HTR-8/SVneo (cell line): ENCODE data around the gene FRMD4B.

ENCODE experiments used
- DNase-seq: peaks from one replicate; pipeline ENCODE4 v3.0.0; 2011; ENCODE audit warnings: low spot score, mixed read lengths; ENCODE audit not compliant: insufficient read length
- FAIRE-seq: peaks from 2 replicates; lab custom pipeline; 2011; peaks lifted over from hg19 to GRCh38; lab: Jason Lieb, UNC

FRMD4B gene

DNA sequence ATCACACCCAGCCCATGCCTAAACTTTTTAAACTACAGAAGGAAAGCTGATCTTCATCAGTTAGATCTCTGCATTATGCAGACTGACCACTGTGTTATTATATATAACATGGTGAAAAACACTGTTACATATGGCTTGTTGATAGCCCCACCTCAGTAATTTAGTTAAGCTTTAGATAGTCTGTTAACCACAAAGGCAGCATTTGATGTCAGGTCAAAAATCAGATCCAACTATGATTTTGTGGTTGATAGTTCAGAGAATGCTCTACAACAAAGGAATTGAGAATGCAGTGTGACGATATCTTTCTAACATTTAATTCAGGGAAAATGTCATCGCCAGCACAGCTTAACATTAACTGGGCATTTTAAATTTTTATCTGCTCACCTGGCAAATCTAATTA lies 225.8 kb downstream of the FRMD4B start:
- no peak for DNase-seq
- peak; percentile 40 for FAIRE-seq

DNA sequence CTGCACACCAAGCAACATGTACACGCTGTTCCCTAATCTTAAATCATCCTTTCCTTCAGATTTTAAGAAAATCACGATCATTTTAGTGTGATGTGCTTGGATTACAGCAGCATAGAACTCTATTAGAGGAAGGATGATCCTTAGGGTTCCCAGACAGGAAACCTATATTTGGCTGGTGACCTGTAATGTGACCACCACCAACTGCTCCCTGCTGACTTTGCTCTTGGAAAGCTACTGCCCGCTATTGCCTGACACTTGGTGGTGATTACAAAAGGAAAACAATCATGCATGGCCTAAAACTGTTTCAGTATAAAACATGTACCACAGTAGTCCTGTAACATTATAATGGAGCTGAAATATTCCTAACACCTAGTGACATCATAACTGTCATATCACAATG lies 236.3 kb downstream of the FRMD4B start:
- FAIRE-seq = no peak
- DNase-seq = no peak

DNA sequence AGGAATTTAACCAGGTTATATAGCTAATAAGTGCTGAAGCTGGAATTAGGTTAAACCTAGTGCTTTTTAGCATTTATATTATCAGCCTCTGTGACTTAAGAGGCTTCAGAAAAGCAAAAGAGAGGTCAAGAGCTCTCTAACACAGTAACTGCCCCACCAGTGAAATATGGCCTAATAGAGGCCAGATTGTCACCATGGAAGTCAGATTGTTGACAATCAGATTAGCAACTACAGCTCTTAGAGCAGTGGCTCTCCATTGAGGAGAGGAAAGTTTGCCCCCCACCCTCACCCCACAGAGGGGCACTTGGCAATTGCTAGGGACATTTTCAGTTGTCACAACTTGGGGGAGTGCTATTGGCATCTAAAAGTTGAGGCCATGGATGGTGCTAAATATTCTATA lies 240.2 kb downstream of the FRMD4B start:
- no peak for DNase-seq
- FAIRE-seq = no peak

DNA sequence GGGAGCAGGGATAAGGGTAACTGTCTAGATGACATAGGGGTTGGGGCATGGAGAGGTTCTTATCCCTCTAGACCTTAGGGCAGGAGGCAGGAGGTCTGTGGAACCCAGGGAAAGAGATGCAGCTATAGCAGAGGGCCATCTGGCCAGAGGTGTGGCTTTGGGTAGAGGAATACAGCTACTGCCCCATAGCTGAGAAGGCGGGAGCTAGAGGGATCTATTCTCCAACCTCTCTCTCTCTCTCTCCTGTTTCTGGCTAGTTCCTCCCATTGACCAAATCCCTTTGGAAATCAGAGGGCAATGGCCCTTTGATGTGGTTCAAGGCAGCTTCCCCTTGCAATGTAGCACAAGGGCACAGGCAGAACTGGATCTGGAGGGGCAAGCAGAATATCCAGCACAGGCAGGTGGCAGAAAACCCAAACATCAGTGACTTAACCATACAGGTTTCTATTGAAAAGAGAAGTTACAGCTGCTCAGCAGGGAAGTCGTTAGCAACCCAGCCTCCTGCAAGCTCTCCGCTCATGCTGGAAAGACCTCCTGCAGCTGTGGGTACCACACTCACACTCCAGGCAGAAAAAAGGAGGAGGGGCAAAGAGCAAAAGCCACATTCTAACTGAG lies 241.2 kb downstream of the FRMD4B start:
- no peak for DNase-seq
- FAIRE-seq = no peak

DNA sequence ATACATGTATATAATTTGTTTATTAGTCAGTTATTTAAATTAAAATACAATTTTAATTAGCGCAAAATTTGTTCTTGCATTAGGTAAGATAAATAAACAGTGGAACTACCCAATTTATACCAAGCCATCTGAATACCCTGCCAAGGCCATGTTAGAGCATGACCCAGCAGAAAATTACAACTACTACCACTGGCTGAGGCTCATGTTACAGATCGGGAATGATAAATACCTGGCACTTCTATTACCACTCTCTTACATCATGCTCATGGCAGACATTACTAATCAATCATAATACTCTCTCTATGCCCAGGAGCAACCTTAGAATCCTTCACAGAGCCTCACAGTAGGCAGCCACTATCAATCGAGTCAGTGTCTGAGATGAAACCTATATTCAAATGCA lies 242.3 kb downstream of the FRMD4B start:
- no peak for FAIRE-seq
- DNase-seq = no peak

DNA sequence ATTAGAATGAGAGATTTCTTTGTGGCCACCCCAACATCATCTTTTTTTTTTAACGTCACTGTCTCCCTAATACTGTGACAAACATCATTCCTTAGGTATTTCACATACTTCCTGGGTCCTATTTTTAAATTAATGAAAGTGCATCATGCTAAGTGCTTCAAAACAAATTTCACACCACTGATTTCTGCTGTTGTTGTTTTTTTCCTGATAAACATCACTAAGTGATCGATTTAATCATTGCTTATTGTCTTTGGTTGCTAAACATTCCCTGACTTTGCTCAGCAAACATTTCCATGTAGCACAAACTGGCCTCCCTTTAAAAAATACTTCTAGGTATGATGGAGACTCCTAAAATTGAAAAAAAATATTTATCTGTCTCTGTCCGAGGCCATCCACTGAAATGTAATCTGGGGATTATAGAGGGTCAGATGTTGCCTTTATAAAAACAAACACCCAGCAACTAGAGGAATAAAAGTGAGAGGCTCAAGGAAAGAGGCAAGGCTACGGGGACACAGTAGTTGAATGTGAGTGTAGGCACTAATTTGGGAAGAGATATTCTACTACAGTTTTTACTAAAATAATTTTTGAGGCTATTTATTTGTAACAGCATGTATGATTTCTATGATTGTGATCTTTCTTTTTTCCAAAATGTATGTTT lies 243.0 kb downstream of the FRMD4B start:
- DNase-seq (no peak), FAIRE-seq (no peak)

DNA sequence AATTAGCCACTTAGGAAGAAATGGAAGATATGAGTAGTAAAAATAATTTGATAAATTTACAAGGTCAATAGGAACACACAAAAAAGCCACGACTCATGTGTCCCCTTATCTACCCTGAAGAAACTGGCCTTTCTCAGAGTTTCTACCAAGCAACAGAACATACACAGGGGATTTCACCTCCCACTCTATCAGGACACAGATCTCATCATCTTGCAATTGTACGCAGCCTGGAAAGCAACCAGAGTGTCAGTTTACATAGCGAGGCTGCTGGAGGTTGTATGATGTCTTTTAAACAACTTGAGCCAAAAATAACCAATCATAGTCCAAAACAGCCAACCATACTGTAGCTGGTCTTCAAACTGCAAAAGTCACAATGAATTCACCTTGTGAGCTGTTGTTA lies 243.8 kb downstream of the FRMD4B start:
- FAIRE-seq (no peak), DNase-seq (no peak)

DNA sequence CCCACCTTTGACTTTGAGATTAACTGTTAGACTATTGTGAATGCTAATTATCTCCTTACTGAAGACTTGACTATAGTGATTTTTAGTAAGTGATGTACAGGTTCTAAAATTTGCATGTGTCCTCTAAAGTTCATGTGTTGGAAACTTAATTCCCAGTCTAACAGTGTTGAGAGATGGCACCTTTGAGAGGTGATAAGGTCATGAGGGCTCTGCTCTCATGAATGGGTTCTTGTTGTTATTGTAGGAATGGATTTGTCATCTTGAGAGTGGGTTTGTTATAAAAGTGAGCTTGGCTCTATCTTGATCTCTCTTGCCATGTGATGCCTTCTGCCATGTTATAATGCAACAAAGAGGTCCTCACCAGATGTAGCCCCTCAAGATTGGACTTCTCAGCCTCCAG lies 244.6 kb downstream of the FRMD4B start:
- FAIRE-seq (no peak), DNase-seq (no peak)

DNA sequence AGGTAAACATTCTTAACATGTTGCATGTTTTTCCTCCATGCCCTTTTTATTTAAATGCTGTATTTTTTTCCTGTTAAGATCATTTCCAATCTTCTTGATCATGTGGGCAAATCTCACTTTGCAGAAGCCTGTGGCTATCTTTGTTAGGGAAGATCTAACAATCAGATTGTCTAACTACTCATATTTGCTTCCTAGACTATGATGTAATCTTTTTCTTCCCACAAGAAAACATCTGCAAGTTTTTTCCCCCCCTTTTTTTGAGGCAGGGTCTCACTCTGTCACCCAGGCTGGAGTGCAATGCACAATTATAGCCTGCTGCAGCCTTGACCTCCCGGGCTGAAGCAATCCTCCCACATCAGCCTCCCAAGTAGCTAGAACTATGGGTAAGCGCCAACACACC lies 248.5 kb downstream of the FRMD4B start:
- FAIRE-seq (no peak), DNase-seq (no peak)

DNA sequence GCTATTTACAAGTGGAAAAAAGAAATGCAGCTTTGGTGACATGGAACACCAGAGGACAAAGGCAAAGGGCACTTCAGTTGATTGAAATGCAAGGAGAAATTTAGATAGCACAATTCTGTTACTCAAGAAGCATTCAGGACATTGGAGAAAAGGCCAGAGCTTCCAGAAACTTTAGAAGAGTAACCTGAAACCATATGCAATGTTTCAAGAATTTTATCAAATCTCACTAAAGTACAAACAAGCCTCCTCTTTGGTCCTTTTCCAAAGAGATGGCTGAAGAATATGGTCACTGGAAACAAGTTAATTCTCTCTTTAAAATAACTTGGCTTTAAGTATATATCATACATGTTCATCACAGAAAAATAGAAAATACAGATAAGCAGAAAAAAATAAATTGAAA lies 248.9 kb downstream of the FRMD4B start:
- DNase-seq = no peak
- FAIRE-seq = no peak

DNA sequence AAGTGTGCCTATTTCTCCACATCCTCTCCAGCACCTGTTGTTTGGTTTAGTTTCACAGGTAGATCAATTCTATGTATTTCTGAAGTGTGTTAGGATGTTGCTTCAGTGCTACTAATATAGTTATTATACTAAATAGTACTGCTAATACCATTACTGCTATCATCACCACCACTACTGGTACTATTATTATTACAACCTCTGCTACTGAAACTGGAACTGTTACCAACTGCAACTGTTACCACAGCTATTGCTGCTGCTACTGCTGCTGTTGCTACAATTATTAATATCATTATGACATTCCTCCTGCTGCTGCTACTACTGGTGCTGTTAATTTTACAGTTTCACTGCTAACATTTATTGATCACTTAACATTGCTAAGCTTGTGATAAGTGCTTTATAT lies 255.2 kb downstream of the FRMD4B start:
- FAIRE-seq = no peak
- DNase-seq = no peak

DNA sequence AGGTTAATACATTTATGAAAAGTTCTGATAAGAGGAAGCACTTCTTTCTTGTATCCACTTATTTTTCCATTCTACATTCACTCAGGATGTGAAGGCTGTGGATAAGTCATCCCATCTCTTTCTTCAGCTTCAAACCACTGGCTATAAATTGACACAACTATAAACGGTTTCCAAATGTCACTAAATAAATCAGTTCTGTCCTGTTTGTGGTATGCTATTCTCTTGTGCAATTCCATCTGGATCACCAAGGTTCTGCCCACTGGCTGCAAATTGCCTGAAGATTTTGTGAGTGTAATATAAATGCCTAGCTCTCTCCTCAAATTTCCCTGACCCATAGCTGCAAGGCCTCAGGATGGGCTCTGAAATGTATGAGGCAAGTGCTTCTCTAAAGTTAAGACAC lies 256.4 kb downstream of the FRMD4B start:
- no peak for FAIRE-seq

DNA sequence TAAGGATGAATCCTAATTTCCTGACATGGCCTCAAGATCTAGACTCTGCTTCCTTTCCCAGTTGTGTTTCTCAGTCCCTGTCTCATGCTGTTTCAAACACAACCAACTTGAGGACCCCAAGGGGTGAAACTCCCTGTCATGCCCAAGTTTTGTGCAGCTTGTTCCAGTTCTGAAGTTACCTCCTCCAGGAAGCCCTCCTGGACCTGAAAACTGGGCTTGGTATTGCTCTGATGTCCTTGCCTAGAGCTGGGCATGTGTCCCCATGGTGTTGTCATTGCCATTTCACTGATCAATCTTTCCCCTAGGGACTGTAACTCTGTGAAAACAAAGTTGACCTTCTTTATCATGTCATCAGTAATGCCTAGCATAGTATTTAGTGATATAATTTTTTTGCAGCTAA lies 257.4 kb downstream of the FRMD4B start:
- no peak for FAIRE-seq
- DNase-seq = no peak

More for the DNA sequence above, 256.4 kb downstream of the FRMD4B start:
- DNase-seq = no peak

DNA sequence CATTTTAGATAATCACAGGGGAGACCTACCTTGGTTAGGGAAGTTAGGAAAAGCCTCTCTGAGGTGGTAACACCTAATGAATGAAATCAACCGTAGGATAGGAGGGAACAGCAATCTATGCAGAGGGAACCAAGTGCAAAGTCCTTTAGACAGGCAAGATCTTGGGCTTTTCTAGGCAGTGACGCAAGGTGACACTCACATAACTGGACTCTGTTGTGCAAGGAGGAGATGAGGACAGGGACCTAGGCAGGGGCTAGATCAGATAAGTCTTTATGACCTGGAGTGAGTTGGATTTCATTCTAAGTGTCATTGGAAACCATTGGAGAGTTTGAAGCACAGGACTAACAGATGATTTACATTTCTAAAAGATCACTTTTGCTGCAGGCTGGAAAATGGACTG lies 258.9 kb downstream of the FRMD4B start:
- DNase-seq (no peak), FAIRE-seq (no peak)

DNA sequence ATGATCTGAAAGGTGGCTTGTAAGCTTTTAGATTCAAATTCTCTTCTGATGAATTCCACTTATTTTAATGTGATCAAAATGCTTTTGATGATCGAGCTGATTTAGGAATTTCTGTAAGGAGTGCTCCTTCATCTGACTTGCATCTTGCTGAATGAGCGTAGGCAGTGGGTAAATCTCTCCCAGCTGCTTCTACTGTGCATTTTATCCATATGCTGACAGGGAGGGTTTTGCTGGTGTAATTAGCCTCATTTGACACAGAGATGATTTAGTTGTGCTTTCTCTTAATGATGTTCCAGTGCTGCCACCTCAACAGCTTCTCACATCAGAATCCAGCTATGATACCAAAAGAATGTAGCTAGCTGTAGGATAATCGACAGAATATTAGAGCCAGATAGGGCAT lies 259.7 kb downstream of the FRMD4B start:
- no peak for FAIRE-seq
- DNase-seq = no peak

DNA sequence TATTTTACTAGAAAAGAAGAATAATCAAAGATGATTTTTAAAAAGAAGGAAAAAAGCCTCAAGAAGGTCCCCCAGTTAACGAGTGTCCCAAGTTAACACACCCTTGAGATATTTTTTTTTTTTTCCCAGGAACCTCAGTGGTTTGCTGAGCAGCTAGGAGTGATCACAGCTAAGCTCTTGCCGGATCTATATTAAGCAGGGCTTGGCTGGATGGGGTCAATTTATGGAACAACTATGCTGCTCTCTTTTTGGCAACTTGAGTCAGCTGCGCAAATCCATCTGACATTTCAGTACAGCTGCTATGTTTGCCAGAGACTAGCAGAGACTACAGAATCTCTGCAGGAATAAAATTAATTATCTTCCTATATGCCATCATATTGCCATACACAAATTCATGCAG lies 263.5 kb downstream of the FRMD4B start, which contains the start of gene LMOD3:
LMOD3 (minus strand) TSS at position 193 of the 400 bp plus-strand sequence. CDS start 209 bp downstream, outside the sequence.
- DNase-seq (no peak), FAIRE-seq (no peak)

DNA sequence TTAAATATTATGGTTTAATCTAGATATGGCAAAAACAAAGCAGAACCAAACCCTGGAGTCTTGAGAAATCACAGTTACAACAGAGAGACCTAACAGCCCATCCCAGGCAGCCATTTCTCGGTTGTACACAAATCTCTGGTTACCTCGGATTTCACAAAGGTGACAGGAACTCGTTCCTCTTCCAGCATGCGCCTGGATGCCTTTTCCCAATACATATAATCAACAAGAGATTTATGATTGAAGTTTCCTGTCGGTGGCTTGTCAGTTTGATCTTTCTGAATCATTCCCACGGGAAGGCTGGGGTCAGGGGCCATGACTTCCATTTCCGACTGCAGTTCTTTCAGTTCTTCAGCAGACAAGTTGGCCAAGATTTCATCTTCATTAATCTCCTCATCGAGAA lies 263.9 kb downstream of the FRMD4B start:
- FAIRE-seq (no peak), DNase-seq (no peak)

DNA sequence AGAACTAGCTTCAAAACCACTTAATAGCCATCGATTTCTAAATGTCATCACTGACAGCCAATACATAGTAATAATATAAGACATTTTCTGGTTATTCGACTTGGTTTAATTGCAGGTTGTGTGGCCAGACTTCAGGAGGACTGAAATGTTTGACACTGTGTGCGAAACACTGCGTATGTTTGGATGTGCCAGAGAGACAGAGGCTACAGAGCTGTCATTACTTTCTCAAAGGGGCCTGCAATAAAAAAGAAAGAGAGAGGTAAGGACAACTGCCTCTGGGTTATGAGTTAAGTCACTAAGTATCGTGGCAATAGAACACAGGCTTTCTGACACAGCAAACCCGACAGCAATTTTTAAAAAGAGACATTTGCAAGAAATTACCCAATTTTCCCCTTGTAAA lies 264.4 kb downstream of the FRMD4B start:
- FAIRE-seq = no peak
- no peak for DNase-seq

DNA sequence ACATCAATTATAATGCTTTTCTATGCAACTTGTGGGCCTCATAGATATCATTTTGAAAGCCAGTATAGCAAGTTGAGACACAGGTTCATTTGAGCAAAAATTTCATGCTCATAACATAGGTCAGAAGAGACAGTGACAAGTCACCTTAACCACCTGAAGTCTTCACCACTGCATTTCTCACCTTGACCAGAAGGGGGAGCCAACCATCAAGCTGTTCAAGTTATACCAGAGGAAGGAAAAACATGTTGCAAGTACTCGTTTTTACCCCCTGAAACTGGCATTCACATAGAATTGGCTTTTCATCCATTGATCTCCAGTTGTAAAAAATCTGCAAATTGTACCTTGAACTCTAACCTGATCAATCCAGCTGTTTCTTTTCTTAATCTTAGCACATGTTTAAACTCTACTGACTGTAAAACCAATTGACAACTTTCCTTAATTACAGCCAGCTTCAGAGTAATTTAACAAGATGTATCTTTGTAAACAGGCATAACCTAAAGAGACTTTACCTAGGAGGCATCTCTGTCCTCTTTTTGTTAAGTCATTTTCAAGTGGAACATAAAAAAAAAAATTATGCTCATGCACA lies 264.9 kb downstream of the FRMD4B start:
- DNase-seq (peak; percentile 53), FAIRE-seq (peak; percentile 92)
